Activated CD4-positive, CD25-positive, alpha-beta regulatory T cell (primary cell): Measurements from ENCODE around the gene COL1A2.

Source experiments
- DNase-seq, 4 experiments: peaks; one replicate each; lab custom pipeline; 2025; lab: John Stamatoyannopoulos, UW

Gene COL1A2

DNA sequence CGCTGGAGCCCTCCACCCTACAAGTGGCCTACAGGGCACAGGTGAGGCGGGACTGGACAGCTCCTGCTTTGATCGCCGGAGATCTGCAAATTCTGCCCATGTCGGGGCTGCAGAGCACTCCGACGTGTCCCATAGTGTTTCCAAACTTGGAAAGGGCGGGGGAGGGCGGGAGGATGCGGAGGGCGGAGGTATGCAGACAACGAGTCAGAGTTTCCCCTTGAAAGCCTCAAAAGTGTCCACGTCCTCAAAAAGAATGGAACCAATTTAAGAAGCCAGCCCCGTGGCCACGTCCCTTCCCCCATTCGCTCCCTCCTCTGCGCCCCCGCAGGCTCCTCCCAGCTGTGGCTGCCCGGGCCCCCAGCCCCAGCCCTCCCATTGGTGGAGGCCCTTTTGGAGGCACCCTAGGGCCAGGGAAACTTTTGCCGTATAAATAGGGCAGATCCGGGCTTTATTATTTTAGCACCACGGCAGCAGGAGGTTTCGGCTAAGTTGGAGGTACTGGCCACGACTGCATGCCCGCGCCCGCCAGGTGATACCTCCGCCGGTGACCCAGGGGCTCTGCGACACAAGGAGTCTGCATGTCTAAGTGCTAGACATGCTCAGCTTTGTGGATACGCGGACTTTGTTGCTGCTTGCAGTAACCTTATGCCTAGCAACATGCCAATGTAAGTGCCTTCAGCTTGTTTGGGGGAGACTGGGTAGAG lies at the start of gene COL1A2:
COL1A2 (plus strand) TSS at position 459 of the 704 bp plus-strand sequence; CDS start at position 596, 137 bp downstream.
- no peak for DNase-seq

DNA sequence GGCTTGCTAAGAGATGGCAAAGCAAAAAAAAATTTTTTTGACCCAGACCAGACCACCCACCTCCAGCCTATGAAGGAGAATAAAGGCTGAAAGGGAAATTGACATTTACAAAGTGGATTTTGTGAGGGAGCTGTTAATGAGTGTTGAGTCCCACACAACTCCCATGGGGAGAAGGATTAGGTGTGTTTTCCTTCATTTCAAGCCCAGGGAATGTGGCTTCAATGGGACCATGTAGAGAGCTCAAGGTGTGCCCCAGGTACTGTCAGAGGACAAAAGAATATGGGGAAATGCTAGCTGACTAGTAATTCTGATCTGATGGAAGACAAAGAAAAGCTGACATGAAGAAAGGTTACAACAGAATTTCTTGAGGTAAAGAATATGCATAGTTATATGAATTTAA lies 48.8 kb upstream of the COL1A2 start:
- DNase-seq = no peak

DNA sequence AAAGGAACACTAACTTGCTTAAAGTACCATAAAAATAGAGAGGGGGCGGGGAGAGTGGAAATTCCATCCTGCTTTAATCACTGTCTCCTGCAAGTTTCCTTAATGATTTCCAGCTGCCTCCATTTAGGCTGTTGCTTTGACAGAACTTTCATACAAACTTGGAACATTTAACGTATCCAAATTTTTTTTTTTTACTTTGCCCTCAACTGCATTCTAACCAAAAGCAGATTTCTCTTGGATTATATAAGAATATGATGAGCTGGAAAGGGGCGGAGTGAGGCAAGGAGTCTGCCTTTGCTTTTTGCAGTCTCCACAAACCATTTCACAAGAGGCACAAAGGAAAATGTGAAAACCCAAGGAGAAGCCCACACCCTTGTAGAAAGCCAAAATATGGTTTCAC lies 46.6 kb upstream of the COL1A2 start:
- DNase-seq = no peak

DNA sequence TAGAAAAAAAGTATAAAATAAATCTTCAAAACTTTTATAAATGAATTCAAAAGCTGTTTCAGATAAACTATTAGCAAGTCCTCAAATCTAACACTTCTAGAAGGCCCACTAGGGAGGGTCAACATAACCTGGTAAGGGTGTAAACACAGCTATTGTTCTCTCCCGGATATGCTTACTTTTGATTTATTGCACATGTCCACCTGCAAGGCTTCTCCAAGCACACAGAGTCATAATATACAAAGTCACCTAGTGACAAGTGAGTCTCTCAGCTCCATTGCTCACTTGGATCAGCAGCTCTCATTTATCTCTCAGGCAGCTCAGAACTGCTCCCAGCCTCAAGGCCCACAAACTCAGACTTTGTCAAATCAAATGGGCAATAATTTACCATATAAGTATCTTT lies 44.0 kb upstream of the COL1A2 start:
- DNase-seq = no peak

DNA sequence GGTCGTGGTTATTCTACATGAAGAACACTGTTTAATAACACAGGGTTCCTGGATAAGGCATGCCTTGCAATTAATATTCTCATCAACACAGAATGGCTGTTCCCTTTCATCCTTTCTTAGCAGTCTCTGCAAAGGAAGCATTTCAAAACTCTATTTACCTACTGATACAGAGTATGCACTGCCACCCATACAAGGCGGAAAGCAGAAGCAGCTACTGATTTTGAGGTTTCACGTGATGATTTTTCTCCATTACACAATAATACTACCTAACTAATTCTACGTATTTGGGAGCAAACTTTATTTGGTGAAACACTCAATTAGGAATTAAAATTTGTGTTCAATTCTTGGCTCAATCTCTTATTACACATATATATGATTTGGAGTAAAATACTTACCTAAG lies 43.0 kb upstream of the COL1A2 start:
- no peak for DNase-seq

DNA sequence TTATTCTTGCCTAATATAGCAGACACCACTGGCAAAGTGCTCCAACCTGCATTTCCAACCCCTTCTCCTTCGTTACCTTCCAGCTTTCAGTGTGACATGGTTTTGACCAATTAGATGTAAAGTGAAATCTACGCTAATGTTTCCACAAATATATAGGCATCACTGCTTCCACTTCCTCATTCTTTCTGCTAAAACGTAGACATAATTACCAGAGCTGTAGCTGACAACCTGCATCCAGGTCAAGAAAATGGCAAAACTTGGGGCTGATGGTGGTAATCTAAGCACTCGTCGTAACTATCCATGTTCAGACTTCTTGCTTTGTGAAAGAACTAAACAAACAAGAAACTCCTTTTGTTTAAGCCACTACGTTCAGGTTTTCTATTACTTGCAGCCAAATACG lies 41.8 kb upstream of the COL1A2 start:
- no peak for DNase-seq

DNA sequence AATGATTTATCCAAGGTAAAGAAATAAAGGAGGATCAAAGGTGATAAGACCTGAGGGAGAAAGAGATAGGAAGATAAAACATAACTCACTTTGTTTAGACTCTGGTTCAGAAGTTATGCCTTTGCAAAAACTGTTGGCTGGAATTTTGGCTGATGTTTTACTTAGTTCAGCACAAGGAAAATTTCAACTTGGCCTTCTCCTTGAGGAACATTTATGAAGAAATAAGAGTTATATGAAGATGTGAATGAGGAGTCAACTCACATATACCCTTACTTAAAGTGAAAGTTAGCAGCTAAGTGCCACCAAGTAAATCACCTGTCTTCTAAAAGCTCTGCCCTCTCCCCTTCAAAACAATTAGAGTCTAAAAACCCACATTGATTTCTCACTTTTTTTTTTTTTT lies 39.7 kb upstream of the COL1A2 start:
- no peak for DNase-seq

DNA sequence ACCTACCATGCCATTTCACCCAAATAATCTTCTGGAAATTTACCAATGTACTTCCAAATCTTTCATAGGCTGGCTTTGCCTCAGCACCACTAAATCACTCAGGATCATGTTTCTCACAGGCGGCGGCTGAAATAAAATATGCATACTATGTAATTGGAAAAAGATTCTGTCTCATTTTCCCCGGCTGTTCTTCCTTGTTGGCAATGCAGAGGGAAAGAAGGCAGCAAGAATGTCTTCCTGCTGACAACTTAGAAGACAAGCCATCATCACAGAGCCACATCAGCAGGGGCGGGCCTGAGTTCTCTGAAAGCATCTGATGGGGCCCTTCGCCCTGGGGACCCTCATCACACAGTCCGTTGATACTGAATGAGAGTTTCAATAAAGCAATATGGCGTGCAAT lies 39.2 kb upstream of the COL1A2 start:
- DNase-seq = no peak

DNA sequence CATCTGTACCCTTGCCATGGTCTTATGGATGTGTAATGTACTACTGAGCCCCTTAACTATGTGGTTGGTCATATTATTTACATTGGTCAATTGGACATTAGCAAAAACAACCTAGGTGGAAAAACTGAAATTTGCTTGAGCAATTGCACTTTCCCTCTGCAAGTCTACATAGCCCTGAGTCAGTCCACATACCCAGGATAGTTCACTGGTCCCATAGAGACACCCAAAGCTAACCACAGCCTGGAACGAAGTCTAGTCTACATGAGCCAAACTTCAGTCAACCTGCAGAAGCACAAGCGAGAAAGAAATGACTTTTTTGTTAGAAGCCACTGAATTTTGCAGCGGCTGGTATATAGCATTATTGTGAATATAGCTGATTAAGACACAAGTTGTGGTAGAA lies 37.6 kb upstream of the COL1A2 start:
- DNase-seq = no peak

DNA sequence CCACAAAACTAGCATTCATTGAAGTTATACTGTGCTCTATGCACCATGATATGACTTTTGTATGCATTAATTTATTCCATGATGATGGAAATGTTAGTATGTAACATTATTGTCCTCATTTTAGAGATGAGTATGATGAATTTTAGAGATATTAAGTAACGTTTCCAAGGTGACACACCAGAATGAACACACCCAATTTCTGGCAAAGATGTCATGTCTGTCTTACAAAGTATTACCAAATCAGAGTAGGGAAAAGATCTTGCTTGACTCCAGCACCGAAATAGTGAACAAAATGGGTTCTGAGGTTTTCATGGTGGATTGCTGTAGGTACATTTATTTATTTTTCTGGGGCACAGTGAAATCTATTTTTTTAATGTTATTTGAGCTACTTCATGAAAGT lies 33.8 kb upstream of the COL1A2 start:
- no peak for DNase-seq

DNA sequence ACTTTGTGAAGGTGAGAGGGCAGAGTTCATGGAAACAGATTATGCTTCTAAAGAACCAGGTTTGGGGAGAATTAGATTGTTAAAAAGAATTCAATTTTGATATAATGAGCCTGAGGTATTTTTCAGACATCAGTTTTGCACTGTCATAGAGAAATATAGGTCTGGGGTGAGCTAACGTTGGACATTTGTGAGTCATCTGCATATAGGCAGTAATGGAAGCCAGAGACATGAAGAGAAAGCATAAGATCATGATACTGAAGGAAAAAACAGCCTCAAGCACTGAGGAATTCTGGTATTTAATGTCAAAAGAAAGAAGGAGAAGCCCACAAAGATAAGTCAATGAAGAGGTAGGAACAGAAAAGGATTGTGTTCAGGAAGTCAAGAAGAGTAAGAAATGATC lies 32.4 kb upstream of the COL1A2 start:
- DNase-seq = no peak

DNA sequence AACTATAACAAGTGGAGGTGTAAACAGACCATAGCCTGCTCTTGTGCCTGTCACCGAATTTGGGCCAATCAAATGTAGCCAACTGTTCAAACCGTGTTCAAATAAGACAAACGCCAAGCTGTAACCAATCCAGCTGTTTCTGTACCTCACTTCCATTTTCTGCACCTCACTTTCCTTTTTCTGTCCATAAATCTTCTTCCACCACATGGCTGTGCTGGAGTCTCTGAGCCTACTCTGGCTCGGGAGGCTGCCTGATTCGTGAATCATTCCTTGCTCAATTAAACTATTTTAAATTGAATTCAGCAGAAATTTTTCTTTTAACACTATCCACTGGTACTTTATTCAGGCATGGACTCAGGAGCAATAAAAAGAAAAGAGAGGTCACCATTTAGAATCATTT lies 29.9 kb upstream of the COL1A2 start:
- no peak for DNase-seq

DNA sequence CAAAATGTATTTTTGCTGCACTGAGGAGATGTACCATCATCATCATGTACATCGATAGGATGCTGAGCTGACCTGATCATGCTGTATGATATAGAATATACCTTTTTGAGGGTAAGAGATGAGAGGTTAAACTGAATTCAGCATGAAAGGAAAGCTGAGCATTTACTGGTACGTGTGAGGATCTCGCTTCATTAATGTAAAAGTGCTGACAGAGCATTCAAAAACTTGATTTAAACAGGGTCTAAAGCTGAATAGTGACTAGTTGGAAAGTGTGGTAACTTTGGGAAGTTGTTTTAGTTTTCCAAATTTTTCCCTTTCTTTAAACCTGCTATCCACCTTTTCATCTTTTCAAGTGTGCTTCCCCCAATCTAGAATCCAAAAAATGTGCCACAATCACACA lies 28.5 kb upstream of the COL1A2 start:
- DNase-seq = no peak

DNA sequence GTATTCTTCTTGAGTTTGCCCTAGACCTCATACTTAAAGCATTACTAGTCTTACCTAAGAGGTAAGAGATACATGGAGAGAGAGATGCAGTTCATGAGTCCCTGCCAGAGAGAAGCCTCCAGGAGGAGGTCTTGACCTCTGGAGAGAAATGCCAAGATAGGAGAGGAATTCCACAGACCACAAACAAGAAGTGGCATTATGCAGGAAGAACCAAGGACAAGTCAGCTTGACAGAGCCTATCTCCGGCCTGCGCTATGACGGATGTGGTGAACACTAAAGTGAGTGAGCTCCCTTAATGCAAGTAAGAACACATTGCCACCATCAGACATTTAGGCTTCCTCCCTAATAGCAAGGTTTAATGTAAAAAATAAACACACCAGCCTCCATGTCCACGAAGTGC lies 27.9 kb upstream of the COL1A2 start:
- no peak for DNase-seq

DNA sequence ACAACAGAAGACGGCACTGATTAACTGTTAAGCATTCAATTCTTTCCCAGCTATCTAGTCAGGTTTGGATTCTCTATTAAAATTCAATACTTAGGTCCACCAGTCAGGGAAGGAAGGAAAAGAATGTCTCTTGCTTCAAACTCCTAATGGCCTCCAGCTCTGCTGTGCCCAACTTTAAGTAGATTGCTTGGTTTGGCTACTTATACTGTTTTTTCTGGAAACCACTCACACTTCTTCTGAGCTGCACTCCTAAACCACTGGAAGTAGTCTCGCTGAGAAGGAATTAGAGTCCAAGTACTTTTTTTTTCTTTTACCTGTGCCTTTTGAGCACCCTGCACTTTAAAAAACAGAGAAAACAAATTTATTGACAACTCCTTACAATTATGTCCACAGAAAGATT lies 26.7 kb upstream of the COL1A2 start:
- no peak for DNase-seq

DNA sequence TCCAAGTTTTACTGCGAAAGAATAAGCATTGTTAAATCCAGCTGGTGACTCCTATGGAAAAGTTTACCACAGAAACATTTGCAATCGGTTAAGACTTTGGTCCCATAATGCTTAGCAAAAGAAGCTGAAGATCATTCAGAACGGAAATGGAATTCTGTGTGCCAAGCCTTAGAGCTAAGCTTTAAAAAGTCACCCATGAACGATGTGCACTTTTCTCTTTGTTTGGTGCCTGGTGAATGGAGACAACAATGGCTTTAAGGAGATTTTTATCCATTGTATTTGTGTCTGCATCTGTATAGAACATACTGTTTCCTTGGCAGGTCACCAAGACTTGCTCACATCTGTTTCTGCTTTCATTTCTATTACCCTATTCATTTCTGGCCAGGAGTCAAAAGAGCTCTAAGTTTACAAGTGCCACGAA lies 26.3 kb upstream of the COL1A2 start:
- no peak for DNase-seq

DNA sequence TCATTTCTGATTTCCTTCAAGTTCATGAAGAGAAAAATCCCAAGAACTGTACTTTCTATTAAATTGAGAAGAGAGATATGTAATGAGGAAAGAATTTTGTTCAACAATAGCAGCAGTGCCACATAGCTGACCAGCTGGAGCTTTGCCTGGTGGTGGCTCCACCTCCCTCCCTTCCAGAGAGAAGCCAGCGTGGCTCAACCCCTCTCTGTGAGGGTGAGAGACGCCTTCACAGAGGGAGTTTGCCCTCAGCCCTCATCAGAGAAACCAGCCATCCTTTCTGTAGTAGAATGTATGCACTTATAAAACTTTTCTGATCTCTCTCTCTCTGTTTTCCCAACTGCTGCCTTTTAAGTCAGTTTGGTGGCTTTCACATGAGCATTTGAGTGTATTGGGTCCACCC lies 20.5 kb upstream of the COL1A2 start:
- no peak for DNase-seq

DNA sequence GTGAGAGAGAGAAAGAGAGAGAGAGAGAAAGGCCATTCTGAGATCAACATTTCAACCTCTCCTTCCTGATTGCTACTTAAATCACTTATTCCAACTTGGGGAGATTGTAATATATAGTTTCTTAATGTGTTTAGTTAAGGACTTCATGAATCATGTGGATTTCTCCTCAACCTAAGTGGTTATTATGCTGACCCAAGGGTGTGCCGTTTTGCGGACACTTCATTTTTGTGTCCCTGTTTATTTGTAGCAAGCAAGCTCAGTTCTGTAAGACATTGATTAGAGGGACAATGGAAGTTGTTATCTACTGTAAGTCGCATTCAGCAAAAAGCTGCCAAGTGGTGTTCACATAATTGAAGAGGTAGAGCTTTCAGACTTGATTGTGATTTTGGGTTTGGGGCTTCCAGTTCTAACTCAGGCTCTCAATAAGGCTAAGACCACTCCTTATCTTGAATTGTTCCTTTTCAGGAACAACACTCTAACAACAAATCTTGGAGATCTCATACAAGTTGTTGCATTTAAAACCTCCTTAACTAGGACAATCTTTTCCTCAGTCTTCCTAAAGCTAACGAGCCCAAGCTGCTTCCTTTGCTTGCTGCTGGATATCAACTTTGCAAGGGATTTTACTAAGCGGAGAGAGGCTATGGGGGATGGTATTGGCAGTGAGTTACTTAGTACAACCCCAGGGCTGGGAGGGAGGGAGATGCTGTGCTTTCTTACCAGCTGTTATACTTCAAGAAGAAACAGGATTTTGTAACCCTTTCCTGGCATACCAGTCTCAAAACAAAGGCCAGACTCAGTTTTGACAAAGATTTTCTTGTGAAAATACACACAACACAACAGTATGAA lies 19.8 kb upstream of the COL1A2 start:
- DNase-seq = no peak

DNA sequence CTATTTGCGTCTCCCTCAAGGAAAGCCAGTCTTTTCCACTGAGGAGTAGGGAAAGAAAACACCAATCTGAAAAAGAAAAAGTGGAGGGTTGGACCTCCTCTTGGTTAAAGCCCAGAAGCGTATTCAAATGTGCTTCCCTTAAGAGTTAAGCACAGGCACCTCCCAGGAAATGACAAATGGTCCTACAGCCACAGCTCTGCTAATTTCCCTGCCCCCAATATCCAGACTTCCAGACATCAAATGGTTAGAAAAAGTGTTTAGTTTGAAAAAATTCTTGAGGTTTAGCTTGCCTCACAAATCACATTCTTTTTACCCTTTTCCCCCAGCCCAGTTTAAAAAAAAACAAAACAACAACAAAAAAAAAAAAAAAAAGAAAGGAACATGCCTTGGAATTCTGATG lies 19.0 kb upstream of the COL1A2 start:
- no peak for DNase-seq

DNA sequence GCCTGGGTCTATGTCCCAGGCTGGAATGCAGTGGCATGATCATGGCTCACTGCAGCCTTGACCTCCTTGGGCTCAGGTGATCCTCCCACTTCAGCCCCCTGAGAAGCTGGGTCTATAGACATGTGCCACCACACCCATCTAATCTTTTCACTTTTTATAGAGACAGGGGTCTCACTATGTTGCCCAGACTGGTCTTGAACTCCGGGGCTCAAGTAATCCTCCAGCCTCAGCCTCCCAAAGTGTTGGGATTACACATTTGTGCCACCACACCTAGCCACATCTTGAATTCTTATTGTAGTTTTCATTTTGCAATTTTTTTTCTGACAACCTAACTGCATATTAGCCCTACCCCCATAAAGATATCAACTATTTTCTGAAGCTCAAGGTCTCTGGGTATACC lies 18.4 kb upstream of the COL1A2 start:
- no peak for DNase-seq

DNA sequence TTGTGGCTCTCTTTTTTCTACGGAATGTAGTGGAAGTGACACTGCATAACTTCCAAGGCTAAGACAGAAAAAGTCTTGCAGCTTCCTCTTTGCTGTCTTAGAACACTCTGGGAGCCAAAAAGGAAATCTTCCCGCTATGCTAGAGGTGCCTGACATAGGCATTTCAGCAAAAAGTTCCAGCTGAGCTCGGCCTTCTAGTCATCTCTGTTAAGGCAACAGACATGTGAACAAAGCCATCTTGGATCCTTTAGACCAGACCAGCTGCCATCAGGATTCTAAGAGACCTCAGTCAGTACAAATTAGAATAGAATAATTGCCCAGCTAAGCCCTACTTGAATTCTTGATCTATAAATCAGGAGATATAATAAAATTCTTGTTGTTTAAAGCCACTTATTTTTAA lies 16.3 kb upstream of the COL1A2 start:
- no peak for DNase-seq

DNA sequence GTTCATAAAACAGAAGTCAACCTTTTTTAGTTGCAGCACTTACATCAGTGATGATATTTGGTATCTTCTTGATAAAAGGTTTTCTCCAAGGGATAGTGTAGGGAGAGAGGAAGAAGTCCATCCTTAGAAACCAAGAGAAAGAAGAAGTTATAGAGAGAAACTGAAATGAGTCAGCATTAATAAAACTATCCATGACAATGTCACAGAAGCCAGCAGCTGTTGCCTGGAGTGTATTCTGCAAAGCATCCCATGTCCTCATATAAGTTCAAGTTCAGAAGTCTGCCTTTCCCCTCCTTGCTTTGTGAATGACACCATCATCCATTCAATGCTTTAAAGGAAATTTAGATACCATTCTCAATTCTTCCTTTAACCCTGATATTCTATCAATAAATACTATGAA lies 14.4 kb upstream of the COL1A2 start:
- DNase-seq = no peak

DNA sequence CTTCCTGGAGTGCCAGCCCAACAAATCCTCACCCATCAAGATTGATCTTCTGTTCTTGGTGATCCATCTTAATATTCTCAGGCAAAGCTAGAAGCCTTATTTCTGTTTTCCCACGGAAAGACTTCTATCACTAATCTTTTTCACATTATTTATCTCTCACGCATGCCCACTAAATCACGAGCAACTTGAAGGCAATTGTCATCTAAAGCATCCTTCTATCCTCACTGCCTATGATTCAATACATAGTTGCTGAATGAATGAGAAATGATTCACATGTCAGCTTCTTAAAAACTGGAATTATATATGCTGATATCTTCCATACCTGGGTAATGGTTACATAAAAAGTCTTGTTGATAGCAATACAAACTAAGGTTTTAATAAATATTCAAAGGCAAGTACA lies 12.6 kb upstream of the COL1A2 start:
- no peak for DNase-seq

DNA sequence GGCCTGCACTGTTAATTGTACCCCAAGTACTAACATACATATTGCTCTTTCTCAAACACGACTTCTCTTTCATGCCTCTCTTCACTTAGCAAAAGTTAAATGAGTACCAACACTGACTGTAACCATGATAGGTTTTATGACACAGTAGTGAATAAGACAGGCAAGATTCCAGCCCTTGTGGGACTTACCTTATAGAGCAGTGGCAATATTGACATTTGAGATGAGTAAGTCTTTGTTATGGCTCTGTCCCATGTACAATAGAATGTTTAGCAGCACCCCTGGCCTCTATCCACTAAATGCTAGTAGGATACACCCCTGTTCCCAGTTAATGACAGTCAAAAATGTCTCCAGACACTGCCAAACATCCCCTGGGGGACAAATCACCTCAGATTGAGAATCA lies 11.9 kb upstream of the COL1A2 start:
- DNase-seq = no peak
